CD4-positive, alpha-beta T cell treated with Interleukin-15 for 1 hour (primary cell): ENCODE results near the gene KCTD18.
A peak's percentile ranks its signal among the peaks of the same experiment; 100 is the strongest.

Source experiments
- DNase-seq: peaks from one replicate; pipeline ENCODE4 v3.0.0-alpha.2; 2020

KCTD18 gene

DNA sequence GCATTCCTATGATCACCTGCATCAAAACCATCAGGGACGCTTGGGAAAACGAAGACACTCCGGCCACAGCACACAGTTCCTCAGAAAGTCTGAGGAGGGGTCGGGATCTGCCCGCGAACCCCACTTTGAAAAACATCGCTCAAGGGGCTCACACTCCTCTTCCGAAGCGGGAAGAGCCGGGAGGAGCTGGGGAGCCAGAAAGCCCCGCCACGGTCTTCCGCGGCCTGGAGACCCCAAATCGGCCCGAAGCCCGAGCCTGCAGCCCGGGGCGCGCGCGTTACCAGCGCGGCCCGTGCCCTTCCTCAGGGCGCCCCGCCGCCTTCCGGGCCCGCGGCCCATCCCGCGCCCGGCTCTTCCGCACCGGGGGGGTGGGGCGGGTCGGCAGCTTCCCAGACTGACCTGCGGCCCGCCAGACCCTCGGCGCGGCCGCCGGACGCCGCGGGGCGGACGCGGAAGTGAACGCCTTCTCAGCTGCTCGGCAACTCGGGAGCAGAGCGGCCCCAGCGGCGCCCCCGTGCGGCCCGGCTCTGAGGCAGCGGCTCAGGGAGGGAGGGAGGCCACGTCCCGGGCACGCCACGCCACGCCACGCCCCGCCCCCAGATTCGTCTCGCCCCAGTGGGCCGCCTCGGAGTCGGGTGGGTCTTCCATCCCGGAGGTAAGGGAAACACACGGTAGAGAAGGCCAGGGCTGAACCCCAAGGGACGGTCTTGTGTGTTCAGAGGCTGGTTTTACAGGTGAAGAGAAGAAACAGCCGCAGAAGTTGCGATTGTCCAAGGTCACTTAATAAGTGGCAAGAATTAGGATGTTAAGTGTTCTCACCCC is at the start of gene KCTD18:
Gene KCTD18, minus strand, starts transcription at position 457 of the 822 bp plus-strand sequence. CDS start 3,052 bp downstream, outside the sequence.
- peak; percentile 89 for DNase-seq

DNA sequence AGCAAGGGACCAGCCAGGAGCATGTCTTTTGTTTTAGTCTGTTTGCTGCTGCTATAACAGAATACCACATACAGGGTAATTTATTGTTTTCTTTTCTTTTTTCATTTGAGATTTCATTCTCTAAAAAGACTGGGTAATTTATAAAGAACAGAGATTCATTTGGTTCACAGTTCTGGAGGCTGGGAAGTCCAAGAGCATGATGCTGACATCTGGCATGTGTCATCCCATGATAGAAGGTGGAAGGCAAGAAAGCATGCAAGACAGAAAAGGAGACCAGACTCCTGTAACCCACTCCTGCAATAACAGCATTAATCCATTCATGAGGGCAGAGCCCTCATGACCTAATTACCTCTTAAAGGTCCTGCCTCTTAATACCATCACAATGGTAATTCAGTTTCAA is 30.9 kb upstream of the KCTD18 start:
- DNase-seq, result no peak

- DNase-seq, result no peak
Measured at GRCh38 chr2:200538139-200538538, 28.3 kb upstream of the KCTD18 start.

- no peak for DNase-seq
Measured at GRCh38 chr2:200534572-200534971, 24.7 kb upstream of the KCTD18 start.

DNA sequence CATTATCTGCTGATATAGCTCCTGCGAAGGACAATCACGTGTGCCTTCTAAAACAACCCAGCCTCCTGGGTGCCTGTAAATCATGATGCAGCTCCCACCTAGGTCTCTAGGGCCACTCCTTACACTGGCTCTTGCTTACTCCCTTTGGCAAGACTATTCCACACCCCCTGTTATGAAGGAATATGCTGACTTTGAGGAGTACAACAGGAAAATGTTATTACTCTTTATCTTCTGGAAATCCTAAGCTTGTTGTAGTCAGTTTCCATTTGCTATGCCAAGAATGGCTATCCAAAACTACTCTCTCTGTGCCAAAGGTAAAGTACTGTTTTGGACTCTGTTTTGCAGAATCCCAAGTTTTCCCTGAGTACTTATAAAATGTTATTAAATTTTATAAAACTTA is 23.9 kb upstream of the KCTD18 start:
- no peak for DNase-seq

GRCh38 chr2:200528228-200528627 is 18.4 kb upstream of the KCTD18 start:
- DNase-seq, result no peak

GRCh38 chr2:200525882-200526651 is 16.2 kb upstream of the KCTD18 start, which contains the start of gene SGO2:
Gene SGO2, plus strand, starts transcription at chr2:200526207. Its CDS starts 6,769 bp downstream, at chr2:200532976.
- peak; percentile 94 for DNase-seq

DNA sequence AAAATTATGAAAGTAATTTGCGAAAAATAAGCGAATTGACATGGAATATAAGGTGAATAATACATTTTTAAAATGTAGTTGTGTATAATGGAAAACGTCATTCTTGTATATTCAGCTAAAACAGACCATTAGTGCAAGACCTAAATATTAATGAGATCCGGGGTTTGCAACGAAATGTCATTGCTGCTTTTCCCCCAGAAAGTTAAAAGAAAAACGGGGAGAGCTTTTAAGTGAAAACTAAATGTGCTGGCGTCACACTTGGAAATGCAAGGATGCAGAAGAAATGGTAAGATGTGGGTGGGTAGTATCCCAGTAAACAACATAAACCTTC is 15.6 kb upstream of the KCTD18 start:
- DNase-seq, result no peak

DNA sequence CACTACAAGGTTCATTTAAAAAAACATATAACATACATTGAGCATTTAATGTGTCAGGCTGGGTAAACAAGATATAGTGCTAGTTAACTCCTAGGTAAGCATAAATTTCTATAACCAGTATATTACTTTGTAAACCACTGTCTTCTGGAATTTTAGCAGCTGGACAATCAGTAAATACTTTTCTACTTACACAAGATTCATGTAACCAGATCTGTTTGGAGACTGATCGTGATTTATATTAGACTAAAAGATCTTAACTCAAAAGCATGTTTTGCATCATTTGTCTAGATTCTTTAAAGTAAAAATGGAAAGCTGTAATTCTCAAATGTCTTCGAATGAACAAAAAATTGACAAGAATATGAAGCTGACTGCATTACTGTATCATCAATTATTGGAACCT is 15.2 kb upstream of the KCTD18 start:
- DNase-seq, result no peak

- no peak for DNase-seq
Measured at GRCh38 chr2:200523604-200524003, 13.7 kb upstream of the KCTD18 start.

- no peak for DNase-seq
Measured at GRCh38 chr2:200523158-200523557, 13.3 kb upstream of the KCTD18 start.

- DNase-seq, result no peak
Measured at GRCh38 chr2:200515155-200515554, 5.3 kb upstream of the KCTD18 start.

GRCh38 chr2:200509235-200509611 is 645 bp downstream of the KCTD18 start:
- DNase-seq, result no peak

GRCh38 chr2:200507179-200507578 is 2.7 kb downstream of the KCTD18 start:
- DNase-seq, result no peak

GRCh38 chr2:200506679-200507078 is 3.2 kb downstream of the KCTD18 start:
- DNase-seq, result no peak

DNA sequence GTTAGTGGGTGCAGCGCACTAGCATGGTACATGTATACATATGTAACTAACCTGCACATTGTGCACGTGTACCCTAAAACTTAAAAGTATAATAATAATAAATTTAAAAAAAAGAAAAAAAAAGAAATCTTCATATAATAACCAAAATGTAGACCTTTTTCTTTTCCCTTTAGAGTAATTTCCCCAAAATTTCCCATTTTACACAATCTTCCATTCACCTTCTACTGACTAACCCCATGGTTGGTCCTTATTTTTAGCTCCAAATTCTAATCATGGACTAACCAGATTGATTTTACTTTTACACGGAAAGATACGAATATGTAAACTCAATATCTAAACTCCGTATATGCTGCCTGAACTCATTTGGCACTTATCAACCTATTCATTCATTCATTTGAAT is 7.7 kb downstream of the KCTD18 start:
- DNase-seq, result no peak

- no peak for DNase-seq
Measured at GRCh38 chr2:200498402-200499162, 11.3 kb downstream of the KCTD18 start.

DNA sequence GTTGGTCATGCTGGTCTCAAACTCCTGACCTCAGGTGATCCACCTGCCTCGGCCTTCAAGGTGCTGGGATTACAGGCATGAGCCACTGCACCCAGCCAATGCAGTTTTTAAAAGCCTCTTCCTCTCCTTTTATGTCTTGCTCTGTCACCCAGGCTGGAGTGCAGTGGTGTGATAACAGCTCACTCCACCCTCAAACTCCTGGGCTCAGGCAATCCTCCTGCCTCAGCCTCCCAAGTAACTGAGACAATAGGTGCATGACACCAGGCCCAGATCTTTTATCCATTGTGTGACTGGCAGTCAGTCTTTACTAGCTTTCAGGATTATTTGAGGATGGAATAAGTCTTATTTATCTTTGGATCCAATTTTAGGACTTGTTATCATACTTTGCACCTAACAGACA is 13.2 kb downstream of the KCTD18 start:
- no peak for DNase-seq

DNA sequence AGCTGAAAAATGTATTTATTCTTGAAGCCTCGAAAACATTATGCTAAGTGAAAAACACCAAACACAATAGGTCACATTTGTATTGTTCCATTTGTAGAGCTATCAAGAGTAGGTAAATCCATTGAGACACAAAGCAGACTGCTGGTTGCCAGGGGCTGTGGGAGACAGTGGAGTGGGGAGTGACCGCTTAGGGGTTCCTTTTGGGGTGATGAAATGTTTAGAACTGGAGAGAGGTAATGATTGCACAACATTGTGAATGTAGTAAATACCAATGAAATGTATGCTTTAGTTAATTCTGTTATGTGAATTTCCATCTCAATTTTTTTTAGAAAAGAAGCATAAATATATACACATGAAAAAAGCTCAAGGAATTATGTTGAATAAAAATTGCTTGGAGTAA is 15.8 kb downstream of the KCTD18 start:
- no peak for DNase-seq

GRCh38 chr2:200492656-200493055 is 17.2 kb downstream of the KCTD18 start:
- no peak for DNase-seq

GRCh38 chr2:200490001-200490400 is 19.9 kb downstream of the KCTD18 start:
- no peak for DNase-seq

DNA sequence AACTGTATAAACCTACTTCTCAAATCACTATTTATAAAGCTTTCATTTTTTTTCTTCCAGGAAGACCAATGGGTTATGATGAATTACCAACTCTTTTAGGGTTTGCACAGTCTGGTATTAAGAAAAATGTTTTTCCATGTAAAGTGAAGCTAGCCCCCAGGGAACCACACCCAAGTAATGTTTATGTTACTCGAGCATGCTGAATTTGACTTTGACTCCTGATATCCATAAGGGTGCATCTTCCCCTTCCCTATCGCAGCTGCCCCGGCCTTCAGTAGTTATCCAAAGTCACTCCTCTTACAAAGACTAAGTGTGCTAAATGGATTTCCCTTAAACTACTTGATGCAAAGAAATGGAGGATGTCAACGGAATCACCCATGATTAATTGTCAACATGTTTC is 21.7 kb downstream of the KCTD18 start:
- DNase-seq, result no peak

DNA sequence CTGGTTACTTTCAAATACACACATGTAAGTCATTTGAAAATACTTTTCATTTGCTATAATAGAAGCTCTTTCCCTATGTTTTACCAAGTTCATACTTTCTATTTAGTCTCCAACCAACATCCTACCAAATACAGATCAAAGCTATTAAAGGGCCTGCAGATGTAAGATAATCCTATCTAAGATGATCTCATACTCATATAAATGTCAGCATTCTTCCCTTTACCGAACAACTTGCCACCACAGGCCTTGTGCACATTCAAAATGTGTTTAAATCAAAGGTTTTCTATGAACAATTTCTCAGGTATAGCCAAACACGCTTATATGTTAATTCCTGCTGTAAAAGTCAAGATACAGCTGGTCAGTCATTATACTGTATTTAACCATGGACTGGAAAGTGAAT is 23.3 kb downstream of the KCTD18 start:
- DNase-seq, result no peak

DNA sequence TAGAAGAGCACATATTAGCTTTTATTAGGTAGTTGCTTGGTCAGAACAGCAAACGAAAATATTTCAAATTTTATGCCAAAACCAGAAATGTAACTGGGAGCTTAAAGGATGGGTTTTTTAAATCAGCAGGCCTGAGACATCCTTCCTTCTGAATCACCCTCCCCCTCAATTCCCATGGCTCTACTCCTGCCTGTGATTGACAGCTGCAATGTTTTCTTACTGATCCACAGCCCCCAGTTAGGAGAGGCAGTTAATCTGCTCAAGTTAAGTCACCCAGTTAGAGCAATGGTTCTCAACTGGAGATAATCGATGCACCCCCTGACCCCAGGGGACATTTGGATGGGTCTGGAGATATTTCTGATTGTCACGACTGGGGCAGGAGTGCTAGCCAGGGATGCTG is 24.9 kb downstream of the KCTD18 start:
- DNase-seq, result no peak
